HL-60/S4 treated with phorbol 12-myristate 13-acetate at 8.2 ng/mL for 4 days and 3 days (cell line): ENCODE results near the gene RELN.
"Not testable (repeated sequence)": the region's sequence is repeated elsewhere in the genome, so short reads cannot be mapped to it uniquely, and the experiment has no call there.

ENCODE experiments used
- in situ Hi-C: fragments of 300-500 bp; cut with MboI; formaldehyde crosslinking; loops from 2 replicates; pipeline ENCODE4 v1.15.0; 2022; ENCODE audit warnings: low sequenced_read_pairs

Gene RELN

DNA sequence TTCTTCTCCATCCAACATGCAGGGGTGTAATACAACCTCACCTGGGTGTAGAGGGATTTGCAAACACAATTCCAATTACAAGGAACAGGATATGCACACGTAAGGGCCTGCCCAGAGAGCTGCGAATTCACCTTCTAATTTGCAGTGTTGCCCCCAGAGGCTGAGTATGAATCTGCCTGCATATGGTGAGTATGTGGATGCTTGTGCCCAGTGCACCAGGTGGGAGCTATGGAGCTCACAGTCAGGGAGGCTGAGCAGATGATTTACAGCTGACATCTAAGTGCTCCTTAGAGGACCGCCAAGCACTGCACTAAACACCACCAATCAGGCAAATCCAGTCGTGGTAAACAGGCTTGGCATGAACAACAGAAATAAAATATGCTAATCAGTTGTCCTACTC, 132.0 kb downstream of the RELN start:
- in situ Hi-C loops = no loop called here

DNA sequence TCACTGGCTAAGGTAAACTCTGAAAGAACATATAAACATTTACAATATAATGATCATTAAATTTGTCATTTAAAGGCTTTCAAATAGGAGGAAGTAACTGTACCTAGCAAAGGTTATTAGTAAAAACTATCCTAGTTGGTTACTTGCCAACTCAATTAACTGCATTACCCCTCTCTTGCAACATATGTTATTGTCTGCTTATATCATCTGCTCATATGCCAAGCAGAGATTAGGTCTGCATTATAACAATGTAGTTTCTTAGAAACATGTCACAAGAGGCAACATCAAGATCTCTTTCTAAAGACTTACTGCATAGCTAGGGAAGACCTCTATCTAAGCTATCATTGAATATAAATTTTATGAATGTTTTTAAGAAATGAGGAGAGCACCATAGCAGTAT, 132.5 kb downstream of the RELN start:
- in situ Hi-C loops = no loop called here

DNA sequence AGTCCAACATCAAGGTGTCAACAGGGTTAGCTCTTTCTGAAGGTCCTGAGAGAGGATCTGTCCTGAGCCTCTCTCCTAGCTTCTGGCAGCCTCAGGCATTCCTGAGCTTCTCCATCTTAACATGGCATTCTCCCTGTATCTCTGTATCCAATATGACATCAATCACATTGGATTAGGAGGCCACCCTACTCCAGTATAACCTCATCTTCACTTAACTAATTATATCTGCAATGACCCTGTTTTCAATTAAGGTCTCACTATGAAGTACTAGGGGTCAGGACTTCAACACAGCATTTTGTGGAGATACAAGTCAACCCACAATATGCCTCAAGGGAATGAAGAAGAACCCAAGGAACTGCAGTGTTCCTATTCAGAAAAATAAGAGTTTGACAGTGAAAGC, 133.8 kb downstream of the RELN start:
- in situ Hi-C loops = no loop called here

DNA sequence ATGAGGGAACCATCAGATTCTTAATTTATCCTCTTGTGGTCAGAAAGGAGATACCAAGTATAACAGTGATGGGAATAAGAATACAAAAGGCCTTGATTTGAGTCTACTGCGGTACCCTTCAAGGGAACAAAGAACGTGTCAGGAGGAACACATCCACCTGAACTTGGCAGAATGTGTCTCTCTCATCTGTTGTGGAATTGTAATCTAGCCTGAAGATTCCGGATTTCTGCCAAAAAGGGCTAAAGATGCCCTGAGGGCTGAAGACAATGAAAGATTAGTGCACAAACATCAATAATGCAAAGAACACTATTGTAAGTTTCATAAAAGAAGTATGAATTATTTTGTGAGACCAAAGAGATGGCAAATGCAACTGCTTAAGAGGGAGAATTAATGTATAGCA, 134.8 kb downstream of the RELN start:
- in situ Hi-C loops = no loop called here

DNA sequence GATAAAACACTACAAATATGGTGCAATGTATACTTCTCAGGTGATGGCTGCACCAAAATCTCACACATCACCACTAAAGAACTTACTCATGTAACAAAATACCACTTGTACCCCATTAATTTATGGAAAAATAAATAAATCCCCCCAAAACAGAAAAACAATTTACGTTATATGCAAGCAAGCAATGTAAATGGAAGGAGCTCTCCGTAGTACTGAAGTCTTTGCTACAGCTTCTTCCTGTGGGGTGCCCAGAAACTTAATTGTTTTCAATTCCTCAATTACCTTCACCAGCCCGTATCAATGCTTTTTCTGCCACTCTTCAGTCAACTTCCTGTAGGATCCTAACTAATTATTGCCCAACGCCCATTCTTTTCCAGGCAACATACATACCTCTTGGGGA, 138.1 kb downstream of the RELN start:
- in situ Hi-C loops = no loop called here

DNA sequence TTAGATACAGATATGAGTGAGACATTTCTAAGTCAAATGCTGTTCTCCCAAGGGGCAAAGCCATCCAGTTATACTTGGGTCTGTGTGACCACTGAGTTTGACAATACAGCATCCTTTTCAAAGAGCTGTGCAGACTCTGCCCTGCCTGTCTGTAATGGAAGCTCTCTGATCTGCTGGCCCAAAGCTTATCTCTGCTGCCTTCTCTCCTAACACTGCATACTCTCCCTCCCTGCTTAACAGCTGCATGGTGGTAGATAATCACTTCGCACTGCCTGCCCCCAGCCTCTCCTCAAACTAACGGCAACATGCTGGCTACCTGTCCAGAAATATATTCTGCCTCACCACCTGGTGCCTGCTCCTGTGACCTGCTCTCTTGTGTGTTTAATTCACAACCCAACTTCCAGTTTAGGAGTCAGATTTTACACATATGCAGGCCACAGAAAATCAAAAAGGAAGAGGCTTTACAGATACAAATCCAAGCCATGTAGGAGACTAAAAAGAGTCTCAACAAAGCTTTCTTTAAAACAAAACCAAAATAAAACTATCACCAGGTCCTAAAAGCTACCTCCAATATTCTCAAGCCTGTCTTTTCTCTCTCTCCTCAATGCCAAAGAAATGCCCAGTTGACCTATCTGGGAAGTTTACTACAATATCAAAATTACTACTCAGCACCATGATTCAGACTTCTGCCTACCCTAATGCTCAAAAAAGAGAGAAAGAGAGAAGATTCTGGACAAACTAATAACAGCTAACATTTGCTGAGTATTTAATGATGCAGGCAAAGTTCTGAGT, 145.6 kb downstream of the RELN start:
- in situ Hi-C loops = no loop called here

DNA sequence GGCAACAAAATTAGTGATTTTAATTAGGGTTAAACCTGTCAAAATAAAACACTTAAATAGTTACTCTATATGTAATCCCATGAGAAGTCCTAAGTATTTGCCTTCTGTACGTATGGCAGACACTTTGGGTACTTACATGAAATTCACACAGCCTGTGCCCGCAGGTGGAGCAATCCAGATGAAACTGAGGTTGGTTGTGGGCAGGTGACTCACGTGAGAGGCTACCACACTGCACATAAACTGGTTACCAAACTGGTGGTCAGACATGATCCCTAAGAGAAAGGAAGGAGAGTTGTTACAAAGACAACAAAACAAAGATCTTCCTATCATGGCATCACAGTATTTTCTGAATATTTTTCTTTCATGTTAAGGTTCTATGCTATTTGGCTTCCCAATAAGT, 156.1 kb downstream of the RELN start:
- in situ Hi-C loops = no loop called here

DNA sequence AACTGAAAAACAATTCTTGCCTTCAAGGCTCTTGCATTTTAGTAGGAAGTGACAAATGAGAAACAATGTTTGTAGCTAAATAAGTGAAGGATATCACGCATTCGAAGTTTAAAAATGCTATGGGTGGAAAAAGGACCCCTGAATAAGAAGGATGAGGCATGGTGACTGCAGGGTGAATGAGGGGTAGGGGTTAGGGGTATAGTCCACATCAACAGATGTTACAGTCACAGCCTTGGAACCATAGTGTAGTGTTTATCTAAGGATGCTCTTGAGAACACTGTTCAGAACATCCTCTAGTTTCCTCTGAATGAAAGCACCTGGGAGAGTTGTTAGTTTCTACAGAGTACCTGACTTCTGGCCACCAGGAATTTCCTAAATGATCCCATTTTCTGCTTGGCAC, 157.0 kb downstream of the RELN start:
- in situ Hi-C loops = no loop called here

DNA sequence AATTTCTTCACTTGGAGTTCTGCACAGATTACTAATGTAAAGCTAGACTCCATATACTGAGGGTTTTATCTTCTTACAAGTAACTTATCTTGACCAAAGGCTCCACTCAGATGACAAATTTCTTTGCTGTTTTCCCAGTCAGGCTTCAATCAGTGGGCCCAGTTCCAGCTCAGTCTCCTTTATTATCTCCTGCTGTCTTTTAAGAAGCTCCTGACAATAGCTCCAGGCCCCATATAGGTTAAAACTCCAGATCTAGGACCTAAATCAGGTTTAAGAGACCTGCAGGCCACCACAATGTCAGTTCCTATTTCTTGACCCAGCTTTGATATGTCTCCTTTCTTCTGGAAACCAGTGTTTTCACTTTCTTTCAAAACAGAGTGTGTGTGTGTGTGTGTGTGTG, 165.2 kb downstream of the RELN start:
- in situ Hi-C loops = no loop called here

DNA sequence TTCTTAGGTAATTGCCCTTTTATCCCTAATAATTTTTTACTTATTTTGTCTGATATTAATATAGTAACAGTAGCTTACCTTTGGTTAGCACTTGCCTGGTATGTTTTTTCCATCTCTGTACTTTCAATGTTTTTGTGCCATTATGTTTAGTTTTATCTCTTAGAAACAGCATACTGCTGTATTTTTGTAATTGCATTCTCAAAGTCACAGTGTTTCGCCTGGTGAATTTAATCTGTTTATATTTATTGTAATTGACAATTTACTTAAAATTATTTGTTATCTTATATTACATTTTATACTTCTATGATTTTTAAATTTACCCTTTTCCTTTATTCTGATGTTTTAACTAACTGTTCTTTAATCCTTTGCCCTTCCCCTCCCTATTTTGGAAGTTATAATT, 166.4 kb downstream of the RELN start:
- in situ Hi-C loops = no loop called here

DNA sequence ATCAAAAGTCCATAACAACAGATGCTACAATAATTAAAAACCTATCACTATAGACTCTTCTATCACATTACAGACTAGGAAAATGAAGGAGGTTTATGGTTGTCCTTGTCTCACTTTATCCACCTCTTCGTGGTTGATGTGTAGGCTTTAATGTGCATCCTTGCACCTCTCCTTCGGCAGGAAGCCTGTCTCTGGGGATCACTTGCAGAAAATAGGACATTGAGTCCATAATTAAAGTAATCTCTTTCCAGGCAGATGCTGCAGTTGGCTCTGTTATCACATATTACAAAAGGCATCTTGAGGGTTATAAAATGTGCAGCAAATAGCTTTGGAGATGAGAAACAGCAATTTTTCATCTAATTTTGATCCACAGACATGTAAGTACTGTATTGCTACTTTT, 168.4 kb downstream of the RELN start:
- in situ Hi-C loops = no loop called here

DNA sequence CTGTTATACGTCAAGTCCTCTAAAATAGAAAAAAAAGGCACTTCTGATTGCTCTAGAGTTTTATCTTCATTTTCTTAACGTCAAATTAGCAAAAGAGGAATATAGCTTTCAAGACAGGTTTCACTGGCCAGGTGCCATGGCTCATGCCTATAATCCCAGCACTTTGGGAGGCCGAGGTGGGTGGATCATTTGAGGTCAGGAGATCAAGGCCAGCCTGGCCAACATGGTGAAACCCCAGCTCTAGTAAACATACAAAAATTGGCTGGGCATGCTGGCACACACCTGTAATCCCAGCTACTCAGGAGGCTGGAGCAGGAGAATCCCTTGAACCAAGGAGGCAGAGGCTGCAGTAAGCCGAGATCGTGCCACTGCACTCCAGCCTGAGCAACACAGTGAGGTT, 173.5 kb downstream of the RELN start:
- in situ Hi-C loops = not testable (repeated sequence)

DNA sequence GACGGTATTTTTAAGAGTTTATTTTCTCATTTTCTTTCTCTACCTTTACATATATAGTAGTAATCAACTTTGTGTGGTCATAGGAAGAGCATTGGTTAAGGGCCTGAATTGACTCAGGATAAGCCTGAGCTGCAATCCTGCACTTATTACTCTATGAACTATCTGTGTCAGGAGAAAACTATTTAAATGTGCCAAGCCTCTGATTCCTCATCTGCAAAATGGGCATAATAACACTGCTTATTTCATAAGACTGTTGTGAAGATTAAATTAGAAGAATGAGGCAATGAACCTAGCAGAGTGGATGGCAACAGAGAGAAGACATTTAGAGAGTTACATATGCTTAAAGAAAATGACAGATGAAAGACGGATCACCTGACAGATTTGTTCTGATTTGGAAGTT, 175.5 kb downstream of the RELN start:
- in situ Hi-C loops = no loop called here

DNA sequence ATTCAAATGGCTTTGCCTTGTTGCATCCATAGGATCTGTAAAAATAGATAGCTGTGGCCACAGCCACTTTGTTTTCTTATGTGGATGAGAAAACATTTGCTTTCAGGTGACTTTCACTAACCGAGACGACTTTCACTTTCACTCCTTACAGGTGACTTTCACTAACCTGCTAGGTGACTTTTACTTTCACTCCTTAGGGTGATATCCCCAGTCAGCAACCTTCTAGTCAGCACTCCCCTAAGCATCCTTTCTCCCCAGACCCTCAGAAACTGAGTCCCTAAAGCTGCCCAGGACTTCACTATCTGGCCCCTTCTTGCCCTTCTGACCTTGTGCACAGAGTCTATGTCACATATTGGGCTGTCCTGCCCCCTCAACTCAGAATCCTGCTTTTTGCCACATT, 177.5 kb downstream of the RELN start:
- in situ Hi-C loops = no loop called here

DNA sequence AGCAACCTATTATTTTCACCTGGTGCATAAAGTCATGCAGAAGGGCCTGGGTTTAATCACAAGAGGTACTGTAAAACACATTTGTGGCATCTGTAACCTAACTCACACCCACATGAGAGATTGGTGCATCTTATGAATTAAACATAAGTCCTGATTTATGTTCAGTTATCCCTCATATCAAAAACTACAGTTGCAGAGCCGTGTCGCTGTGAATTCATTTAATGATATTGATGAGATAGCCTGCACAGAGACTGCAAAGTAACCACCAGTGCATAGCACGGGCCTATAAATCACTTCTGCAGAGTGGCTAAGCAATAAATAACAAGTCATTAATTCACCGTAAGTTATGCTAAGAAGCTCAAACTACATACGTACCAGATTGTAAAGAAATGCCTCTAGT, 178.2 kb downstream of the RELN start:
- in situ Hi-C loops = no loop called here

DNA sequence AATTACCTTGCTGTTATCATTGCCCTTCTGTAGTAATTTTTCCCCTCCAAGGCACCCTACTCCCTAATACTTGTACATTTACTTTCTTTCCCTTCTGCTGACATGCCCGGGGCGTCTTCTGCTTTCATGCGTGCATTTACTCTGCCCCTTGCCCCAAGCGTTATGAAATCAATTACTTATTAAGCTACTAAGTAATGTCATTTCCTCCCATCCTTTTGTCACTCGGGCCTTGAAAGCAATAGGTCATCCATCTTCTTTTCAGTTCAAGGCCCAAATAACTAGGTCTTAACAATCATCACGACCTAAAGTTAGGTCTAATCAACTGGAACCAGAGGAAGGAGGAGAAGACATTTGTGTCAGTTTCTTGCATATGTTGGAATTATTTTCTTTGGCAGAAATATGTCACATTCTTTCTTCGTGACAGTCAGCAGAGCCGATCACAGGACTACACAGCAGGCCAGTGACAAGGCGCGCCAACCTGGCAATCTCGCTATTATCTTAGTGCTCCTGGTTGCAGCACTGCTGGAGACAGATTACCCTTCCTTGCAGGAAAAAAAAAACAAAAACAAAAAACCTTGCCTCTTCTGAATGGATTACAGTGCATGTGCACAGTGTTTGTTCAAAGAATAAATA, 179.2 kb downstream of the RELN start:
- in situ Hi-C loops = no loop called here

DNA sequence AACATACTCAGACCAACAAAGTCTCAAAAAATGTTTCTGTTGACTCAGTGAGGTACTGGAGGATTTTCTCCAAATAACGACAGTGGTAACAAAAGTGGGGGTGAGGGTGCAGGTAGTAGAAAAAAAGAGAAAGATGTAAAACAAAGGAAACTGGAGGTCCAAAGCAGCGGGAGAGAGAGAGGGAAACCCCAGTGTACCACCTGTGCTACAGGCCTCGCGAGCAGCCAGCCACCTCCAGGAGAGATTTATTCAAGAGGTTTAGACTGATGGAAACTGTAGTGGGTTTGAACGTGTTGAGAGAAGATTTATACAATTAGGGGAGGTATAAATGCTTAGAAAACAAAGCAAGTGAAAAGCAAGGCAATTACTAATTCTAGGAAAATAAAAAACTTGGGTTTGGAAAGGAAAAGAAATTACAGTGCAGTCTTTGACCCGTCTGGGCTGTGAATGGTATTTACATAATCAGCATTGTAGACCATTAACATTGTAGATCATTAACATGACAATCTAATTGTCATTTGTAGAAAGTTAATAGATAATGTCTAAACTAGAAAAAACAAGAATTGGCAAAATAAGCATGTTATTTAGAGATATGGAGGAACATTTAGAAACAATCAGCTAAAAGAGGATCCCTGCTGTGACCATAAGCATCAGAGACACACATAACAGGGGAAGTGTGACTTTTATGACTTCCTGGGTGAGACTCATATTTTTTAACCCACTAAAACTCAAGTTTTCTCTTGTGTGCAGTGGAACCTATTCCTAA, 180.0 kb downstream of the RELN start:
- in situ Hi-C loops = no loop called here

DNA sequence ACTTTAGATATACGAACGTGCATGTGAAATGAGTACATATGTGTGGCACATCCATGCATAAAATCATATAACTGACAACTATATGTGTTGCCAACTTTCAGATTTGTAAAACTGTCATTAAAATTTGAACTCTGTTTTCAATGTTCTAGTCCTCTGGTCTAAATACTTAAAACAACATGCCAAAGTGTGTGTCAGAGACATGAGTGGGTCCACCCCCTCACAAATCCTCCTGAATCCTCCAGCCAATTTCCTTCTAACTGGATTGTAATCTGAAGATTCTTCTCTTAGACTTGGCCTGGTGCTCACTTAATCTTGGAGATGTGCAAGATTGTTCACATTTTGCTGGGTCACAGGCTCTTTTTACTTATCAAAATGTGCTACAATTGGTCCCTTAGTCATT, 184.1 kb downstream of the RELN start:
- in situ Hi-C loops = no loop called here

DNA sequence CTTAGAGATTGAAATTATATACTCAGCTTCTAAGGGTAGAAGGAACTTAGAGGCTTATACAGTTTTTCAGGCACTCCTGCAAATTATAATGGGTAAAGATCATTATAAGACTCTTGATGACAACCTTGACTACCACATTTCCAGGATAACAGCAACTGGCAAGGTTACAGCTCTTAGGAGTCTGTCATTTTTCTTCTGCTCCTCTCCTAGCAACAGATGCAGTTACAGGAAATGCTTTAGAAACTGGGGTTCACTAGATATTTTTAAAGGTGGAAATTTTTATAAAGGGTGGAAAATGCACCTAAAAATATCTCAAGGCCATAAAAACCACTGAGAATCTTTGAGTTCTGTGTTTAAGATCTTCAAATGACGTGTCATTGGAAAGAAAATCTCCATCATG, 185.8 kb downstream of the RELN start:
- in situ Hi-C loops = no loop called here

DNA sequence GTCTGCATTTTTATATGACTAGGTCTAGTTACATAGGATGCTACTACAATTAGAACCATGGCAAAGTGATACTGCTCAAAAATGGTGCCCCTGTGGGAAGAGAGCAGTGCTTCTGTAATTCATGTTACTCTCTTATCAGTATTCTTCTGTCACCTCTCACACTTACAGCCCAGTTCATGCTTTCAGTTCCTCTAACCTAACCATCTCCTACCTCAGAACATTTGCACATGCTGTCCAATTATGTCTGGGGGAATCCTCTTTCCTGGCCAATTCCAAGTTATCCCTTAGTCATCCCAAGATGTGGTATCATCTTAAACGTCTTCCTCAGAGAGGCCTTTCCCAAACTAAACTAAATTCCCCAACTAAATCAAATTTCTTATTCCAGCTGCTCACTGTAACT, 190.2 kb downstream of the RELN start:
- in situ Hi-C loops = no loop called here

DNA sequence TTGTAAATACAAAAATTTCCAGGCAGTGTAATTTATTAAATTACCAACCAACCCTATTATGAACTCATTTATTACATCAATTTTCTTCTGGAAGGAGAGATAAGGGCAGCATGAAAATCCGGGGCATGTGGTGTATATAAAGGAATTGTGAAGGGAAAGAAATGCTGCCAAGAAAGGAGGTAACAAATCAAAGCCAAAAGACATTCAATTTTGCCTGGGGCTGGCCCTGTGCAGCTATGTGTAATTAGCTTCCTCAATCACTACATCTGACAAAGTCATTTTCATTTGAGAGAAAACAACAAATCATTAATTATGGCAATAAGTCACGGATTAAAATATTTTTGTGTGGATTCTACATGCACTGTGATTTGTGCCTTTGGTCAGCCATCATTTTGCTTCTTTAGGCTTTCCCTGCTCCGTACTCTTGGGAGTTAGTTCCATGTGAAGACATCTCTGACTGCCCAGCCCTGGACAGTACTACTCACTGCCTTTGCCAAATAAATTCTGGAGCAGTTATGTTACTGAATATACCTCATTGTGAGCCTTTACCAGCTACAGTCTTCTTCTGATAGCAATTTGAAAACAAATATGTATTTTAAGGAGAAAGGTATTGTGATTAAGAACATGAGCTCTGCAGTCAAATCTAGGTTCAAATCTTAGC, 191.7 kb downstream of the RELN start:
- in situ Hi-C loops = no loop called here
